Osteoblast (primary cell): ENCODE data around the gene SCAANT1. TPM values are rescaled to one million over a fixed set of nuclear protein-coding genes. Genes with fewer than 3 reads are reported as not detected.

ENCODE experiments used
- DNase-seq: peaks from one replicate; pipeline ENCODE4 v3.0.0; 2011; ENCODE audit warnings: low spot score, mixed read lengths; ENCODE audit not compliant: insufficient read length; ENCODE audit errors: missing footprints
- H2AFZ ChIP-seq: 2 replicates; pipeline ENCODE4 v1.6.0; 2011; ENCODE audit warnings: mild to moderate bottlenecking, low read length
- H3K27ac ChIP-seq: 2 replicates; pipeline ENCODE4 v1.5.1; 2011; ENCODE audit warnings: mild to moderate bottlenecking, low read depth, low read length, moderate library complexity
- H3K27me3 ChIP-seq: 2 replicates; pipeline ENCODE4 v1.6.0; 2012; ENCODE audit warnings: mild to moderate bottlenecking, control low read depth, inconsistent platforms, low read length, moderate library complexity; ENCODE audit not compliant: insufficient read depth
- H3K36me3 ChIP-seq: 2 replicates; pipeline ENCODE4 v1.5.1; 2011; ENCODE audit warnings: mild to moderate bottlenecking, low read length, control low read depth, moderate library complexity; ENCODE audit not compliant: insufficient read depth
- H3K4me1 ChIP-seq: 2 replicates; pipeline ENCODE4 v1.5.1; 2011; ENCODE audit warnings: mild to moderate bottlenecking, low read length, control low read depth, moderate library complexity; ENCODE audit not compliant: insufficient read depth
- H3K4me2 ChIP-seq: 2 replicates; pipeline ENCODE4 v1.6.0; 2011; ENCODE audit warnings: mild to moderate bottlenecking, low read length; ENCODE audit not compliant: insufficient read depth
- H3K4me3 ChIP-seq: fragments of 200-600 bp; sonication (generic); 3 replicates; pipeline ENCODE4 v1.5.1; 2012; ENCODE audit warnings: mild to moderate bottlenecking, low read length, inconsistent platforms; ENCODE audit not compliant: insufficient read depth
- H3K79me2 ChIP-seq: 2 replicates; pipeline ENCODE4 v1.6.0; 2012; ENCODE audit warnings: mild to moderate bottlenecking, low read length, control low read depth, inconsistent platforms; ENCODE audit not compliant: insufficient read depth
- H3K9me3 ChIP-seq: 2 replicates; pipeline ENCODE4 v1.5.1; 2011; ENCODE audit warnings: low read depth, low read length, control low read depth
- H4K20me1 ChIP-seq: 2 replicates; pipeline ENCODE4 v1.6.0; 2012; ENCODE audit warnings: mild to moderate bottlenecking, low read length, control low read depth; ENCODE audit not compliant: insufficient read depth
- CTCF ChIP-seq: IDR thresholded peaks from 2 replicates; pipeline ENCODE4 v1.5.1; 2011; ENCODE audit warnings: mild to moderate bottlenecking, low read depth, low read length, moderate library complexity; ENCODE audit errors: extremely low read depth
- total RNA-seq: library from RNA; depleted of rRNA; stranded (reverse); fragments of >200 nt; gene quantifications from 2 replicates; pipeline ENCODE4 v1.2.3, GENCODE V29; 2012

Gene SCAANT1
- total RNA-seq, 1 donor, result not detected

- H3K4me1 ChIP-seq, result peaks cover 12% of the 10 kb centered on the region
- H2AFZ ChIP-seq, result no peak overlapping the region
- H3K27ac ChIP-seq, result no peak overlapping the region
- H3K27me3 ChIP-seq, result no peaks in the 10 kb centered on the region
- H3K9me3 ChIP-seq, result no peaks in the 10 kb centered on the region
- TF ChIP-seq CTCF, result no peak
- H3K4me2 ChIP-seq, result no peak overlapping the region
- H4K20me1 ChIP-seq, result peaks cover 41% of the 10 kb centered on the region
- H3K4me3 ChIP-seq, result no peak overlapping the region
- H3K79me2 ChIP-seq, result peaks cover 90% of the 10 kb centered on the region
- DNase-seq, result no peak
- peaks cover 3% of the 10 kb centered on the region for H3K36me3 ChIP-seq
Observed at GRCh38 chr3:63940389-63940757, 28.2 kb upstream of the SCAANT1 start.

GRCh38 chr3:63937661-63938651, 25.8 kb upstream of the SCAANT1 start:
- H3K27ac ChIP-seq, result no peak overlapping the region
- H4K20me1 ChIP-seq, result peaks cover 51% of the 10 kb centered on the region
- peaks cover 94% of the 10 kb centered on the region for H3K79me2 ChIP-seq
- H3K4me1 ChIP-seq, result peaks cover 17% of the 10 kb centered on the region
- no peaks in the 10 kb centered on the region for H3K9me3 ChIP-seq
- no peak for DNase-seq
- no peak overlapping the region for H3K4me3 ChIP-seq
- H3K36me3 ChIP-seq, result no peaks in the 10 kb centered on the region
- H2AFZ ChIP-seq, result no peak overlapping the region
- H3K4me2 ChIP-seq, result no peak overlapping the region
- H3K27me3 ChIP-seq, result no peaks in the 10 kb centered on the region
- no peak for TF ChIP-seq CTCF

GRCh38 chr3:63936925-63937324, 24.7 kb upstream of the SCAANT1 start:
- Histone ChIP-seq H3K36me3 (no peaks in the 10 kb centered on the region), H3K4me3 (no peak overlapping the region), H2AFZ (no peak overlapping the region), H3K27me3 (no peaks in the 10 kb centered on the region), H3K4me2 (no peak overlapping the region), H3K4me1 (peaks cover 17% of the 10 kb centered on the region), H4K20me1 (peaks cover 57% of the 10 kb centered on the region), H3K9me3 (no peaks in the 10 kb centered on the region), H3K79me2 (peaks cover 93% of the 10 kb centered on the region), H3K27ac (no peak overlapping the region)
- no peak for DNase-seq
- TF ChIP-seq CTCF, result no peak
